Common myeloid progenitor, CD34-positive (primary cell): ENCODE results near the gene CCDC50.

Source experiments
- CTCF ChIA-PET: fragments of 350-600 bp; sonication (Branson Sonifier 250); formaldehyde crosslinking; loops from one replicate; lab custom pipeline; 2021; ENCODE audit warnings: antibody characterized with exemption; lab: Charles Lee
- POLR2A ChIA-PET: fragments of 350-600 bp; sonication (Branson Sonifier 250); formaldehyde crosslinking; loops from one replicate; lab custom pipeline; 2021; ENCODE audit warnings: antibody characterized with exemption; lab: Charles Lee
- DNase-seq, 3 donors: peaks; one replicate each; pipeline versions ENCODE4 v3.0.0 to v3.0.0-alpha.2; 2013
- H3K27ac ChIP-seq, 2 experiments: 1 replicate in 1 of 2; 2 replicates in 1 of 2; pipeline ENCODE4 v1.7.0; 2013; ENCODE audit warnings: inconsistent platforms in 2 of 2, low read length in 2 of 2, mild to moderate bottlenecking in 2 of 2, low read depth in 1 of 2, moderate library complexity in 1 of 2; ENCODE audit not compliant: severe bottlenecking in 2 of 2, insufficient read depth in 1 of 2, poor library complexity in 1 of 2
- H3K27me3 ChIP-seq, 5 experiments: replicated peaks in 2 of 5; 1 replicate in 3 of 5; 2 replicates in 2 of 5; pipeline versions ENCODE4 v1.6.1 to v1.7.0; 2013; ENCODE audit warnings: low read length in 4 of 5, mild to moderate bottlenecking in 2 of 5, moderate library complexity in 2 of 5, inconsistent platforms in 1 of 5; ENCODE audit not compliant: insufficient read depth in 5 of 5, control insufficient read depth in 4 of 5
- H3K36me3 ChIP-seq, 4 experiments: 1 replicate in 2 of 4; 2 replicates in 2 of 4; pipeline versions ENCODE4 v1.6.1 to v1.7.0; 2013; ENCODE audit warnings: low read length in 3 of 4, control low read depth in 1 of 4, mild to moderate bottlenecking in 1 of 4; ENCODE audit not compliant: control insufficient read depth in 4 of 4, insufficient read depth in 4 of 4
- H3K4me1 ChIP-seq, 4 experiments: 1 replicate in 3 of 4; 2 replicates in 1 of 4; pipeline versions ENCODE4 v1.6.1 to v1.7.1; 2013; ENCODE audit warnings: low read length in 3 of 4, mild to moderate bottlenecking in 3 of 4, control low read depth in 1 of 4, inconsistent platforms in 1 of 4, moderate library complexity in 1 of 4; ENCODE audit not compliant: control insufficient read depth in 4 of 4, insufficient read depth in 4 of 4; ENCODE audit errors: control extremely low read depth in 1 of 4
- H3K4me3 ChIP-seq, 7 experiments: 1 replicate in 4 of 7; 2 replicates in 3 of 7; pipeline versions ENCODE4 v1.5.1 to v1.7.0; 2013; ENCODE audit warnings: mild to moderate bottlenecking in 7 of 7, low read length in 6 of 7, moderate library complexity in 6 of 7, inconsistent platforms in 2 of 7, low read depth in 2 of 7, control low read depth in 1 of 7; ENCODE audit not compliant: insufficient read depth in 4 of 7, control insufficient read depth in 1 of 7; ENCODE audit errors: extremely low read depth in 1 of 7
- H3K9me3 ChIP-seq, 5 experiments: 1 replicate in 4 of 5; 2 replicates in 1 of 5; pipeline versions ENCODE4 v1.6.1 to v1.7.1; 2013; ENCODE audit warnings: low read length in 4 of 5, mild to moderate bottlenecking in 2 of 5, inconsistent platforms in 1 of 5, low read depth in 1 of 5, moderate library complexity in 1 of 5; ENCODE audit not compliant: control insufficient read depth in 4 of 5, insufficient read depth in 2 of 5; ENCODE audit errors: control extremely low read depth in 1 of 5
- WGBS: methylation state at CpG from one replicate; pipeline ENCODE4 v1.1.5; 2013; ENCODE audit not compliant: insufficient coverage; 5-methylcytosine and 5-hydroxymethylcytosine counted together

The CCDC50 gene

DNA sequence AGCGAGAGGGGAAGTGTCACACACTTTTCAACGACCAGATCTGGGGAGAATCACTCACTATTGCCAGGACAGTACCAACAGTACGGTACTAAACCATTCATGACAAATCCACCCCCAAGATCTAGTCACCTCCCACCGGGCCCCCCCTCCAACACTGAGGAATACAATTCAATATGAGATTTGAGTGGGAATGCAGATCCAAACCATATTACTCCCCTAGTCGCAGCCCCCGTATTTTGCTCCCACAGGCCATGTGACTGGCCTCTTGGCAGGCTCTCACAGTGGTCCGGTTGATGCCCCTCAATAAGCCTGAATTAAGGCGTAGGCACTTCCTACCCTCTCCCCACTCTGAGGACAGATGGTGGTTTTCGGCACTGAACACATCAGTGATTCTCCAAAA, 86.4 kb downstream of the CCDC50 start:
- Histone ChIP-seq H3K27me3 (no peaks in the 10 kb centered on the region), H3K36me3 (no peaks in the 10 kb centered on the region), H3K4me3 (no peak overlapping the region), H3K27ac (no peak overlapping the region), H3K4me1 (peaks cover 0 to 5% (median 0%) of the 10 kb centered on the region in 4 experiments), H3K9me3 (peaks cover 0 to 4% (median 3%) of the 10 kb centered on the region in 5 experiments)
- ChIA-PET CTCF (no interaction called here), POLR2A (no interaction called here)
- DNase-seq = no peak
- 87% methylated on average over 6 of the region's 9 CpGs for WGBS

GRCh38 chr3:191417457-191417729, 88.2 kb downstream of the CCDC50 start:
- peaks cover 0 to 4% (median 0%) of the 10 kb centered on the region in 5 experiments for H3K27me3 ChIP-seq
- CTCF ChIA-PET = no interaction called here
- 94% methylated on average over 5 of the region's 6 CpGs for WGBS

DNA sequence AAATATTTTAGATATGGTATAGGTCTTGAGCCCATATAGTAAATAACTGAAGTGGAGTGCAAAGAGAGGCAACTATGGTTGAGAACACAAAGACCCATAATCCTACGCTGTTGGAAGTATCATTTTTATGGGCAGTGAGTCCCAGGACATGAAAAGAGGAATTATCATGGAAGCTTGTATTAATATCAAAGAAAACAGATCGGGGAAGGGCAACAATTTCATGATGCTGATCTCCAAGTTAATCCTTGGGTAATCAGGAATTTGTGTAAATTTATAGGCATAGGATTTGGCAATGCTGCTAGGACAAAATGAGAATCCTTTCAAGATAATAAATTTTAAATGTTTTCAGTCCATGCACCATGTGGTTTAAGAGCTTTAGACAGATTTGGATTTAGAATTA, 91.6 kb downstream of the CCDC50 start:
- ChIA-PET CTCF (no interaction called here), POLR2A (no interaction called here)
- H3K27me3 ChIP-seq = peaks cover 0 to 7% (median 0%) of the 10 kb centered on the region in 5 experiments
- WGBS = 80% methylated on average over 2 of the region's 2 CpGs
- no peaks in the 10 kb centered on the region for H3K9me3 ChIP-seq
- no peak for DNase-seq
- no peaks in the 10 kb centered on the region for H3K36me3 ChIP-seq
- no peaks in the 10 kb centered on the region for H3K4me1 ChIP-seq
- no peak overlapping the region for H3K4me3 ChIP-seq
- H3K27ac ChIP-seq = no peak overlapping the region

More at GRCh38 chr3:191417457-191417729, 88.2 kb downstream of the CCDC50 start:
- POLR2A ChIA-PET = no interaction called here
- H3K36me3 ChIP-seq = no peaks in the 10 kb centered on the region
- peaks cover 0 to 3% (median 0%) of the 10 kb centered on the region in 5 experiments for H3K9me3 ChIP-seq
- peaks cover 0 to 5% (median 0%) of the 10 kb centered on the region in 4 experiments for H3K4me1 ChIP-seq
- H3K27ac ChIP-seq = no peak overlapping the region
- no peak for DNase-seq
- H3K4me3 ChIP-seq = no peak overlapping the region

DNA sequence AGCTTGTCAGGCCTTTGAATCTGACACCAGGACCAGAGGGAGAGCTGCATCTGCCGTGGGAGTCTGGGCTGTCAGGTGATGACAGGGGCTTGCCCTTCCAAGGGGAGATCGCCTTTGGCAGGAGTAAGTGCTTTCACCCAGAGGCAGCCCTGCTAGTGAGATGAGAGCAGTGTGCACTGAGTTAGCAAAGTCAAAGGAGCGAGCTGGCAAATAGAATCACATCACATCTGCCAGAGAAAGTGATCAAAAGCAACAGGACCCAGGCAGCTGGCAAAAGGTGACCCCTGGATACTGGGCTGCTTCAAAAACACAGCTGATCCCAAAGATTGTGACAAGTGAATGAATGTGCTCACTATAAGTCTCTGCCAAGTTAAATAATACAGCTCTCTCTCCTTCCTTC, 95.7 kb downstream of the CCDC50 start:
- POLR2A ChIA-PET = no interaction called here
- CTCF ChIA-PET = no interaction called here

GRCh38 chr3:191425322-191425734, 96.1 kb downstream of the CCDC50 start:
- H3K36me3 ChIP-seq = no peaks in the 10 kb centered on the region
- 94% methylated on average over 11 of the region's 11 CpGs for WGBS
- ChIA-PET CTCF (no interaction called here), POLR2A (no interaction called here)
- DNase-seq = no peak
- no peak overlapping the region for H3K4me3 ChIP-seq
- peaks cover 0 to 9% (median 0%) of the 10 kb centered on the region in 5 experiments for H3K27me3 ChIP-seq
- no peaks in the 10 kb centered on the region for H3K4me1 ChIP-seq
- H3K27ac ChIP-seq = peak overlapping the region in 1 of 2 experiments; percentile 3
- no peaks in the 10 kb centered on the region for H3K9me3 ChIP-seq

More for the DNA sequence above, 95.7 kb downstream of the CCDC50 start:
- no peaks in the 10 kb centered on the region for H3K4me1 ChIP-seq
- peaks cover 0 to 9% (median 0%) of the 10 kb centered on the region in 5 experiments for H3K27me3 ChIP-seq
- H3K27ac ChIP-seq = no peak overlapping the region
- H3K4me3 ChIP-seq = no peak overlapping the region
- no peaks in the 10 kb centered on the region for H3K9me3 ChIP-seq
- no peak for DNase-seq
- 83% methylated on average over 3 of the region's 3 CpGs for WGBS
- no peaks in the 10 kb centered on the region for H3K36me3 ChIP-seq

- Histone ChIP-seq H3K9me3 (no peaks in the 10 kb centered on the region), H3K27ac (peak overlapping the region in 1 of 2 experiments; percentile 3), H3K4me1 (no peaks in the 10 kb centered on the region), H3K36me3 (no peaks in the 10 kb centered on the region), H3K4me3 (no peak overlapping the region), H3K27me3 (peaks cover 0 to 9% (median 0%) of the 10 kb centered on the region in 5 experiments)
- no CpG with 5 or more reads among the region's 1 CpG for WGBS
- ChIA-PET CTCF (no interaction called here), POLR2A (no interaction called here)
- no peak for DNase-seq
Observed at GRCh38 chr3:191426311-191426710, 97.1 kb downstream of the CCDC50 start.

GRCh38 chr3:191428177-191428576, 99.0 kb downstream of the CCDC50 start:
- no peak for DNase-seq
- Histone ChIP-seq H3K9me3 (no peaks in the 10 kb centered on the region), H3K36me3 (no peaks in the 10 kb centered on the region), H3K27ac (no peak overlapping the region), H3K4me3 (no peak overlapping the region), H3K27me3 (peaks cover 0 to 4% (median 0%) of the 10 kb centered on the region in 5 experiments), H3K4me1 (no peaks in the 10 kb centered on the region)
- ChIA-PET CTCF (no interaction called here), POLR2A (no interaction called here)
- no CpG with 5 or more reads among the region's 1 CpG for WGBS
